Body of pancreas (tissue), 4 donors: ENCODE results near the gene SPO11. TPM values are rescaled to one million over a fixed set of nuclear protein-coding genes. Genes with fewer than 3 reads are reported as not detected.

Experiments
- ATAC-seq: fragments of 150-250 bp; one replicate; pipeline ENCODE4 v1.9.1; 2016
- DNase-seq, 4 donors: peaks; one replicate each; pipeline ENCODE4 v3.0.0-alpha.2; 2019
- H3K27ac ChIP-seq, 4 donors: fragments of 200-600 bp; sonication (generic); 1 replicate in 3 of 4; 2 replicates in 1 of 4; pipeline versions ENCODE4 v1.5.1 to v1.6.1; 2016 to 2019; ENCODE audit warnings: mild to moderate bottlenecking in 1 of 4, mixed read lengths in 1 of 4, moderate library complexity in 1 of 4
- H3K27me3 ChIP-seq, 2 donors: fragments of 200-600 bp; sonication (generic); one replicate each; pipeline ENCODE4 v1.6.0; 2016; ENCODE audit warnings: mild to moderate bottlenecking in 1 of 2
- H3K36me3 ChIP-seq, 2 donors: fragments of 200-600 bp; sonication (generic); replicated peaks in 1 of 2; 2 replicates each; pipeline ENCODE4 v1.5.1; 2016; ENCODE audit warnings: low read depth in 2 of 2; ENCODE audit not compliant: insufficient read depth in 1 of 2
- H3K4me1 ChIP-seq: fragments of 200-600 bp; sonication (generic); one replicate; pipeline ENCODE4 v1.6.0; 2016
- H3K4me3 ChIP-seq, 2 donors: fragments of 200-600 bp; sonication (generic); 1 replicate in 1 of 2; 2 replicates in 1 of 2; pipeline ENCODE4 v1.5.1; 2016 to 2019
- H3K9me3 ChIP-seq, 3 donors: fragments of 200-600 bp; sonication (generic); 1 replicate in 2 of 3; 2 replicates in 1 of 3; pipeline ENCODE4 v1.5.1; 2016
- CTCF ChIP-seq, 7 experiments: fragments of 450-650 bp in 4 of 7; fragments of 200-600 bp in 3 of 7; sonication (generic) in 3 of 7; IDR thresholded peaks; one replicate each; pipeline ENCODE4 v1.5.1; 2016 to 2019; ENCODE audit warnings: antibody characterized with exemption in 7 of 7
- POLR2A ChIP-seq, 3 donors: fragments of 450-650 bp; IDR thresholded peaks; one replicate each; pipeline ENCODE4 v1.6.1; 2016; ENCODE audit warnings: antibody characterized with exemption in 3 of 3, mild to moderate bottlenecking in 2 of 3
- WGBS, 2 donors: methylation state at CpG; one replicate each; pipeline ENCODE4 v1.1.5; 2017; 5-methylcytosine and 5-hydroxymethylcytosine counted together
- intact Hi-C: fragments of 100-400 bp; cut with DNase I; formaldehyde crosslinking; loops from one replicate; pipeline ENCODE4 v1.15.1; 2023
- total RNA-seq, 2 donors: library from RNA; depleted of rRNA; stranded (reverse); fragments of >200 nt; gene quantifications; one replicate each; pipeline ENCODE4 v1.1.0, GENCODE V29; 2016

The SPO11 gene
- total RNA-seq, 2 donors from 2014 or later: not detected

DNA sequence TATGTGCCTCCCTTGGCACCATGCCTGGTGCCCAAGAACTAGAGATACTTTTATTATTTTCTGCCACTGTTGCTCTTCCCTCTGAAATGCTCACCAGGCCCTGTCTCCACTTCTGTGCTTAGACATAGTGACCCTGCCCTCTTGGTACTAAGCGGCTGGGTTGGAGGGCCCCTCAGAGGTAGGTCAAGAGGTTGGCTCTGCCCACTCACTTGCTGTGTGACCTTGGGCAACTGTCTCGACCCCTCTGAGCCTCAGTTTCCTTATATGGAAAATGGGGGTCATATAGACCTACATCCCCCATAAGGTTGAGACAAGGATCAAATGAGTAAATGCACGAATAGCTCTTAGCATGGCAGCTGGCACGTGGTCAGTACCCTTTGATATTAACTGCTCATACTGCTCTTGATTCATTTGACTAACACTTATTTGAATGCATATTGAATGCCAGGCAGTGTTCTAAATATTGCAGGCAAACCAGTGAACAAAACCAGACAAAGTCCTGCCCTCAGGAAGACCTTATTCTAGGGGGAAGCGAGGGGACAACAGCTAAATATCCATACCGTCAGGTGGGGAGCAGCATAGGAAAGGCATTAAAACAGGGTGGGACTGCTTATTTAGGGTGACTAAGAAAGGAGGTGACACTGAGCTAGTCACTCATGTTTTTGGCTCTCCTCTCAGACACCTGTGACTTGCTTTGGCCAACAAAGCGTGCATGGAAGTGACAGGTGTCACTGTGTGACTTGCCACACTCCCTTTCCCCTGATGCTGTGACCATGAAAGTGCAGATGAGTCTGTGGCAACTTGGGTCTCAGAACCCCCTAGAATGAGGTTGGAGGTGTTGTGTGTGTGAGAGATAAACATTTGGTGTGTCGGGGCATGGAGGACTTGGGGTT is 14.3 kb upstream of the SPO11 start:
- Histone ChIP-seq H3K4me3 (no peak overlapping the region), H3K27ac (no peak overlapping the region), H3K9me3 (no peaks in the 10 kb centered on the region), H3K36me3 (no peaks in the 10 kb centered on the region), H3K4me1 (no peaks in the 10 kb centered on the region), H3K27me3 (no peaks in the 10 kb centered on the region)
- TF ChIP-seq POLR2A (IDR thresholded peaks at IDR 0.05): no peak
- no peak for TF ChIP-seq CTCF (IDR thresholded peaks at IDR 0.05)
- 67 to 69% methylated on average over 8 of the region's 8 CpGs for WGBS, 2 donors
- intact Hi-C loops: no loop called here
- DNase-seq (no peak), ATAC-seq (no peak)

DNA sequence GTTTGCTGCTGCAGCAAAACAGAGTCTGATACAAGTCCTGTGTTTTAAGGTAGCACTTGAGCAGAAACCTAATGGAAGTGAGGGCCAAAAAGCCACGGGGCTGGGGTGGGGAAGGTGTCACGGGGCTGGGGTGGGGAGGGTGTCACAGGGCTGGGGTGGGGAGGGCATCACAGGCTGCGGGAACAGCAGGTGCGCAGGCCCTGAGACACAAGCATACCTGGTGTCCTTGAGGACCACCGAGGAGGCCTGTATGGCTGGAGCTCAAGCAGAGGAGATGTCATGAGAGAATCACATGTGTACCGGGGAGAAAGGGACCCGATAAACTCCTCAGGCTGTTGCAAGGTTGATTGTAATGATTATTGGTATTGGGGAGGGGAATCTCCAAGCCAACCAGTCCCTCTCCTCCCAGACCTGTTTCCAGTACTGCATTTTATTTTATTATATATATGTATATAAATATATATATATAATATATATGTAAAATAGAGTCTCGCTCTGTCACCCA is 13.6 kb upstream of the SPO11 start:
- Histone ChIP-seq H3K4me3 (no peak overlapping the region), H3K36me3 (no peaks in the 10 kb centered on the region), H3K27me3 (no peaks in the 10 kb centered on the region), H3K9me3 (no peaks in the 10 kb centered on the region), H3K4me1 (no peaks in the 10 kb centered on the region), H3K27ac (no peak overlapping the region)
- DNase-seq (no peak), ATAC-seq (no peak)
- intact Hi-C loops: no loop called here
- 64 to 67% methylated on average over 8 of the region's 8 CpGs for WGBS, 2 donors
- TF ChIP-seq POLR2A (IDR thresholded peaks at IDR 0.05) (no peak), CTCF (IDR thresholded peaks at IDR 0.05) (no peak)

- Histone ChIP-seq H3K9me3 (no peaks in the 10 kb centered on the region), H3K4me3 (no peak overlapping the region), H3K36me3 (no peaks in the 10 kb centered on the region), H3K27me3 (no peaks in the 10 kb centered on the region), H3K27ac (no peak overlapping the region), H3K4me1 (no peaks in the 10 kb centered on the region)
- ATAC-seq (no peak), DNase-seq (no peak)
- 73 to 75% methylated on average over 3 to 9 of the region's 9 CpGs for WGBS, 2 donors
- TF ChIP-seq CTCF (IDR thresholded peaks at IDR 0.05) (no peak), POLR2A (IDR thresholded peaks at IDR 0.05) (no peak)
- intact Hi-C loops: no loop called here
Measured at GRCh38 chr20:57316795-57317201, 12.8 kb upstream of the SPO11 start.

- Histone ChIP-seq H3K36me3 (no peaks in the 10 kb centered on the region), H3K27me3 (no peaks in the 10 kb centered on the region), H3K4me3 (no peak overlapping the region), H3K27ac (no peak overlapping the region), H3K4me1 (no peaks in the 10 kb centered on the region), H3K9me3 (no peaks in the 10 kb centered on the region)
- TF ChIP-seq POLR2A (IDR thresholded peaks at IDR 0.05): no peak
- TF ChIP-seq CTCF (IDR thresholded peaks at IDR 0.05): no peak
- intact Hi-C loops: no loop called here
- 83 to 92% methylated on average over 8 of the region's 8 CpGs for WGBS, 2 donors
- ATAC-seq (no peak), DNase-seq (no peak)
Measured at GRCh38 chr20:57317316-57317788, 12.3 kb upstream of the SPO11 start.
